ENCODE data around the gene PCNX4. TPM values are rescaled to one million over a fixed set of nuclear protein-coding genes. Genes with fewer than 3 reads are reported as not detected.

PCNX4 gene
- total RNA-seq, 1 donor from 2014 or later: 57.2 TPM

DNA sequence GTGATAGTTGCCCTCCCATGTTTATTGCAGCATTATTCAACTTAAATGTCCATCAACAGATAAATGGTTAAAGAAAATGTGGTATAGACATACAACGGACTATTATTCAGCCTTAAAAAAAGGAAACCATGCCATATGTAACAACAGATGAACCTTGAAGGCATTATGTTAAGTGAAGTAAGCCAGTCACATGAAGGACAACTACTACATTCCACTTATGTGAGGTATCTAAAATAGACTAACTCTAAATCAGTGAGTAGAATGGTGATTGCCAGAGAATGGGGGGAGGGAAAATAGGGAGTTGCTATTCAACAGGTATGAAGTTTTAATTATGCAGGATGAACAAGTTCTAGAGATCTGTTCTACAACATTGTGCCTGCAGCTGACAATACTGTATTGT lies 10.1 kb downstream of the PCNX4 start:
- Mint-ChIP-seq H3K4me1 (ENCODE audit: low read depth) (peaks cover 53% of the 10 kb centered on the region), H3K36me3 (ENCODE audit: low read depth) (peaks cover 10% of the 10 kb centered on the region), H3K9me3 (ENCODE audit: low read depth) (no peaks in the 10 kb centered on the region), H3K27ac (ENCODE audit: unreplicated experiment) (peak overlapping the region; percentile 9), H3K4me3 (ENCODE audit: unreplicated experiment) (no peak overlapping the region), H3K27me3 (ENCODE audit: low read depth) (no peaks in the 10 kb centered on the region)
- DNase-seq (ENCODE audit: low spot score): no peak
- TF ChIP-seq, protein P1, sequence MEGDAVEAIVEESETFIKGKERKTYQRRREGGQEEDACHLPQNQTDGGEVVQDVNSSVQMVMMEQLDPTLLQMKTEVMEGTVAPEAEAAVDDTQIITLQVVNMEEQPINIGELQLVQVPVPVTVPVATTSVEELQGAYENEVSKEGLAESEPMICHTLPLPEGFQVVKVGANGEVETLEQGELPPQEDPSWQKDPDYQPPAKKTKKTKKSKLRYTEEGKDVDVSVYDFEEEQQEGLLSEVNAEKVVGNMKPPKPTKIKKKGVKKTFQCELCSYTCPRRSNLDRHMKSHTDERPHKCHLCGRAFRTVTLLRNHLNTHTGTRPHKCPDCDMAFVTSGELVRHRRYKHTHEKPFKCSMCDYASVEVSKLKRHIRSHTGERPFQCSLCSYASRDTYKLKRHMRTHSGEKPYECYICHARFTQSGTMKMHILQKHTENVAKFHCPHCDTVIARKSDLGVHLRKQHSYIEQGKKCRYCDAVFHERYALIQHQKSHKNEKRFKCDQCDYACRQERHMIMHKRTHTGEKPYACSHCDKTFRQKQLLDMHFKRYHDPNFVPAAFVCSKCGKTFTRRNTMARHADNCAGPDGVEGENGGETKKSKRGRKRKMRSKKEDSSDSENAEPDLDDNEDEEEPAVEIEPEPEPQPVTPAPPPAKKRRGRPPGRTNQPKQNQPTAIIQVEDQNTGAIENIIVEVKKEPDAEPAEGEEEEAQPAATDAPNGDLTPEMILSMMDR (IDR thresholded peaks at IDR 0.05): no peak

DNA sequence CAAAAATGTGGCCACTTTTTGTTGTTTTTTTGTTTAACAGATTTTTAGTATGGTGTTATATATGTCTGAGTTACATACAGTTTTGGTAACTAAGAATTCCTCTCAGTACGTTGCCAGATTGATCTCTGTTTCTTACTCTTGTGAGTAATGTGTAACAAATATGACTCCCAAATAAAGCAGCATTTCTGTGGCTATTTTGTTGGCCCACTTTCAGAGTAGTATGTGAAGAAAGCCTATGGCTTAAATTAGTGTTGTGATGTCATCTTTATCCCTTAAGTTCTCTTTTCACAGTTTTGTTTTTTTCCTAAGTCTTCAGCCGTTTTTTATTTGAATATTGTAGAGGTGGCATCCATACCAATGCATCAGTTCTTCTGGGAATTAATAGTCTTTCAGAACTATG lies 10.7 kb downstream of the PCNX4 start:
- no peak overlapping the region for H3K4me3 Mint-ChIP-seq (ENCODE audit: unreplicated experiment)
- H3K27me3 Mint-ChIP-seq (ENCODE audit: low read depth): no peaks in the 10 kb centered on the region
- DNase-seq (ENCODE audit: low spot score): no peak

DNA sequence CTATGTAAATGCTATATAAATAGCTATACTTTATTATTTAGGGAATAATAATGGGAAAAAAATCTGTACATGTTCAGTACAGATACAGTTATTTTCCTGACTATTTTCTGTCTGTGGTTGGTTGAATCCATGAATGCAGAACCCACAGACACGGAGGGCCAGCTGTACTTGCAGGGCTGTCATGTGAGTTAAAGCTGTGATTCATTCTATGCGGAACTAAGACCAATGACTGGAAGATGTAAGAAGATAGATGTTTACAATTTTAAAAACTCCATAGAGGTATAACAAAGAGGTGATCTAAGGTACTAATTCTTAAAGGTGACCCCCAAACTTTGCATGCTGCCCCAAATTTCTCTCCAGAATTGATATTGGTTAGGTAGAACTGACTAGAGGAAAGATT lies 14.6 kb downstream of the PCNX4 start:
- Mint-ChIP-seq H3K27ac (ENCODE audit: unreplicated experiment) (peak overlapping the region; percentile 92), H3K4me1 (ENCODE audit: low read depth) (peaks cover 42% of the 10 kb centered on the region), H3K4me3 (ENCODE audit: unreplicated experiment) (no peak overlapping the region), H3K36me3 (ENCODE audit: low read depth) (peaks cover 11% of the 10 kb centered on the region), H3K27me3 (ENCODE audit: low read depth) (no peaks in the 10 kb centered on the region), H3K9me3 (ENCODE audit: low read depth) (no peaks in the 10 kb centered on the region)
- no peak for DNase-seq (ENCODE audit: low spot score)
- TF ChIP-seq, protein P1 (IDR thresholded peaks at IDR 0.05): no peak

More for the DNA sequence above, 10.7 kb downstream of the PCNX4 start:
- H3K4me1 Mint-ChIP-seq (ENCODE audit: low read depth): peaks cover 54% of the 10 kb centered on the region
- H3K27ac Mint-ChIP-seq (ENCODE audit: unreplicated experiment): peak overlapping the region; percentile 82
- peaks cover 10% of the 10 kb centered on the region for H3K36me3 Mint-ChIP-seq (ENCODE audit: low read depth)
- TF ChIP-seq, protein P1 (IDR thresholded peaks at IDR 0.05): no peak
- no peaks in the 10 kb centered on the region for H3K9me3 Mint-ChIP-seq (ENCODE audit: low read depth)

DNA sequence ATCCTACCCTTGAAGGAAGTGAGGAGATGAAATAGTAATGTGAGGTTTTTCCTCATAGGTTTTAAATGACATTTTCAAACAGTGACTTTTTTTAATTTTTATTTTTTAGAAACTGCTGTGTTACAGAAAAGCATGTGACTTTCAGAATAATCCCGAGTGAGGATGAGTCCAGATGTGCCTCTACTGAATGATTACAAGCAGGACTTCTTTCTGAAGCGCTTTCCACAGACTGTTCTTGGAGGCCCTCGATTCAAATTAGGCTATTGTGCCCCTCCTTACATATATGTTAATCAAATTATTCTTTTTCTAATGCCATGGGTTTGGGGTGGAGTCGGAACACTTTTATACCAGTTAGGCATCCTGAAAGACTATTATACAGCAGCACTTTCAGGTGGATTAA lies 15.8 kb downstream of the PCNX4 start:
- no peaks in the 10 kb centered on the region for H3K27me3 Mint-ChIP-seq (ENCODE audit: low read depth)
- peaks cover 33% of the 10 kb centered on the region for H3K4me1 Mint-ChIP-seq (ENCODE audit: low read depth)
- TF ChIP-seq, protein P1 (IDR thresholded peaks at IDR 0.05): no peak
- peak overlapping the region; percentile 67 for H3K27ac Mint-ChIP-seq (ENCODE audit: unreplicated experiment)
- peaks cover 12% of the 10 kb centered on the region for H3K36me3 Mint-ChIP-seq (ENCODE audit: low read depth)
- H3K4me3 Mint-ChIP-seq (ENCODE audit: unreplicated experiment): no peak overlapping the region
- H3K9me3 Mint-ChIP-seq (ENCODE audit: low read depth): no peaks in the 10 kb centered on the region
- no peak for DNase-seq (ENCODE audit: low spot score)

DNA sequence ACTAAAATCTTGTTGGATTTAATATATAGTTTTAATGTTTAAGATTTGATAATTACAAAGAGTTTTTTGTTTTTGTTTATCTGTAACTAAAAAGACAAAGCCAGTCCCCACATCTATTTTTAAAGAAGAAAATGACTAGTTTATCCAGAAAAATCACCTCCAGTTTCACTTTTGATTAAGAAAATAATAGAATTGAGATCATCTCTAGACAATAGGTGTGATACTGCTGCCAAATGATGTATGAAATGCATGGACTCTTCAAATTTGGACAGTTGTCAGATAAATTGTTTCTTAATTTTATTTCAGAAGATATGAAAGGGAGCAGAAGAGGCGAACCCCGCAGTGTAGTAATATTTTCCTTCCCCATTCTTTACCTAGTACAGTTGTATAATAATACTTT lies 20.0 kb downstream of the PCNX4 start:
- peaks cover 19% of the 10 kb centered on the region for H3K4me1 Mint-ChIP-seq (ENCODE audit: low read depth)
- TF ChIP-seq, protein P1 (IDR thresholded peaks at IDR 0.05): no peak
- H3K4me3 Mint-ChIP-seq (ENCODE audit: unreplicated experiment): no peak overlapping the region
- H3K36me3 Mint-ChIP-seq (ENCODE audit: low read depth): peaks cover 18% of the 10 kb centered on the region
- H3K27me3 Mint-ChIP-seq (ENCODE audit: low read depth): no peaks in the 10 kb centered on the region
- no peaks in the 10 kb centered on the region for H3K9me3 Mint-ChIP-seq (ENCODE audit: low read depth)
- no peak for DNase-seq (ENCODE audit: low spot score)
- H3K27ac Mint-ChIP-seq (ENCODE audit: unreplicated experiment): no peak overlapping the region

All from chondrocyte (in vitro differentiated cells).